Measurements from ENCODE around the gene TMEM186.

The TMEM186 gene

DNA sequence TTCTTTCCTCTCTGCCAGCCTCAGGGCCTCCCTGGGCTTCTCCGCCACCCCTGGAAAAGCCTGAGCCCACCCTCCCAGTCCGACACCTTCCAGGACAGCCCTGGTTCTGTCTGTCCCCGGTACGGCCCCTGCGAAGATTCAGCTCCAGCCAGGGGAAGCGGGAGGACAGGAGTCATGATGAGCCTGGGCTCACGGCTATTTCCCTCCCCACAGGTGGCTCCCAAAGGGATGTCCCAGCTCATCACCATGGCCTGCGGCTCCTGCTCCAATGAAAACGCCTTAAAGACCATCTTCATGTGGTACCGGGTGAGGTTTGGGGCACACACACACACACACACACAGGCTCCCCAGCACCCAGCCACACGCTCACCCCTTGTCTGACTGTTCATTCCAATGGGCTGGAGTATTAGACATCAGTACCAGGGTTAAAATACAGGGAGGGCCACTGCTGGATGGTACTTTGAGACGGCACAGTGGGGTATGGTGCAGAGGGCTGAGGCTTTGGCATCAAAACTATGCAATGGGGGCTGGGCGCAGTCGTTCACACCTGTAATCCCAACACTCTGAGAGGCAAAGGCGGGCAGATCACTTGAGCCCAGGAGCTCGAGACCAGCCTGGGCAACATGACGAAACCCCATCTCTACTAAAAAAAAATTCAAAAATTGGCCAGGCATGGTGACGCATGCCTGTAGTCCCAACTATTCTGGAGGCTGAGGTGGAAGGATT is 32.8 kb downstream of the TMEM186 start:
- no peak overlapping the region for H3K27ac ChIP-seq (ENCODE audit: low read depth, low read length)
- H3K4me3 ChIP-seq (ENCODE audit: low read depth in 1 of 2, low read length in 2 of 2): no peak overlapping the region
- no peaks in the 10 kb centered on the region for H3K27me3 ChIP-seq (ENCODE audit: control insufficient read depth in 1 of 2, insufficient read depth in 2 of 2, low read length in 2 of 2)
- no peaks in the 10 kb centered on the region for H3K4me1 ChIP-seq (ENCODE audit: insufficient read depth, low read length)
- H3K36me3 ChIP-seq (ENCODE audit: insufficient read depth, low read length): peaks cover 4% of the 10 kb centered on the region
- no peaks in the 10 kb centered on the region for H3K9me3 ChIP-seq (ENCODE audit: low read length)
- H3K9ac ChIP-seq (ENCODE audit: low read length): no peak overlapping the region

DNA sequence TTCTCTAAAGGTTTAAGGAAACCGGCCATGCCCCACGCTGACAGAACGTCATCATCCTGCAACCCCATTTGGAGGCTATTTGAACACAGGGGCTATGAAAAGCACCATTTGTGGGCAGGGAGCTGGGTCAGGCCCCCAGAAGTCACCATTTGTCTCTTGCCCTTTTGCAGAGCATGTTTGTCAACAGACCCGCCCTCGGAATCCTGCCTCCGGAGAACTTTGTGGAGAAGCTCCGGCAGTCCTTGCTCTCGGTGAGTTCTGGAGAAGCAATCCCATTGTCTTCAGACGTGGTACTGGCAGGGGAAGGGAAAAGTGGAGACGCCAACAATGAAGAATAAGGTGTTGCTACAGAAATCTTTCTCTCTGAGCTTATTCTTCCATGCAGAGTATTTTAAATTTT is 33.5 kb downstream of the TMEM186 start:
- H3K4me3 ChIP-seq (ENCODE audit: low read depth in 1 of 2, low read length in 2 of 2): no peak overlapping the region
- no peak overlapping the region for H3K9ac ChIP-seq (ENCODE audit: low read length)
- no peaks in the 10 kb centered on the region for H3K4me1 ChIP-seq (ENCODE audit: insufficient read depth, low read length)
- no peaks in the 10 kb centered on the region for H3K27me3 ChIP-seq (ENCODE audit: control insufficient read depth in 1 of 2, insufficient read depth in 2 of 2, low read length in 2 of 2)
- H3K36me3 ChIP-seq (ENCODE audit: insufficient read depth, low read length): peaks cover 2% of the 10 kb centered on the region
- H3K27ac ChIP-seq (ENCODE audit: low read depth, low read length): no peak overlapping the region
- no peaks in the 10 kb centered on the region for H3K9me3 ChIP-seq (ENCODE audit: low read length)

DNA sequence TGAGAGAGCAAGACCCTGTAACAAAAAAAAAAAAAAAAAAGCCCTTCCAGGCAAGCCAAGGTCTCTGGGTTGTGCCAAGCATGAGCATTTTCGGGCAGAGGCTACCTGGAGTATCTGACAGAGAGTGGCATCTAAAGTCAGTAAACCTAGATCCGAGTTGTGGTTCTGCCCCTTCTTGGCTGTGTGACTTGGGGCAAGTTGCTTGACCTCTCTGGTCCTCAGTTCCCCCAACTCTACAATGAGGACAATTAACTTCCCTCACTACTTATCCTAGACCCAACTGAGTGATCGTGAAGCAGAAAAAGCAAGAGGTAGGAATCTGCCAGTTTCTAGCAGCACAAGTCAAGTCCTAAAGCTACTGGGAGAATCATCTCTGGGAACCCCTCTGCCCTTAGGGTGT is 34.4 kb downstream of the TMEM186 start:
- Histone ChIP-seq H3K27me3 (ENCODE audit: control insufficient read depth in 1 of 2, insufficient read depth in 2 of 2, low read length in 2 of 2) (no peaks in the 10 kb centered on the region), H3K9me3 (ENCODE audit: low read length) (no peaks in the 10 kb centered on the region), H3K4me1 (ENCODE audit: insufficient read depth, low read length) (no peaks in the 10 kb centered on the region), H3K9ac (ENCODE audit: low read length) (no peak overlapping the region), H3K36me3 (ENCODE audit: insufficient read depth, low read length) (no peaks in the 10 kb centered on the region), H3K27ac (ENCODE audit: low read depth, low read length) (no peak overlapping the region), H3K4me3 (ENCODE audit: low read depth in 1 of 2, low read length in 2 of 2) (no peak overlapping the region)

DNA sequence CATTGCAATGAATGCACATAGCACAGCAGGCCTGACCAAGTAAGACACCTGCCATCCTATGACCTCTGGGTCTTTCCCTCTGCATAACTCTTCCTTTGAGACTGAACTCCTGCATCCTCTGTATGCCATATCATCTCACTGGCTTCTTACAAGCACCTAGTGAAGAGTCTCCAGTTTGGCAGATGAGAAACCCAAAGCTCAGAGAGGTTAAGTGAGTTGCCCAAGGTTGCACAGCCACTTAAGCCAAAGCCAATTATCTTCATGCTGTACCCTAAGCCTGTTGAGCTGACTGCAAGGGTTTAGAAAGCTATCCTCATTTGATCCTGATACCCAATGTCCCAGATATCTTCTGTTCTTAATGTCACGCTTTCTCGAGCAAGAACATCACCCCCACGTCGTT is 35.2 kb downstream of the TMEM186 start:
- H3K9ac ChIP-seq (ENCODE audit: low read length): no peak overlapping the region
- no peaks in the 10 kb centered on the region for H3K36me3 ChIP-seq (ENCODE audit: insufficient read depth, low read length)
- H3K9me3 ChIP-seq (ENCODE audit: low read length): no peaks in the 10 kb centered on the region
- no peaks in the 10 kb centered on the region for H3K27me3 ChIP-seq (ENCODE audit: control insufficient read depth in 1 of 2, insufficient read depth in 2 of 2, low read length in 2 of 2)
- no peaks in the 10 kb centered on the region for H3K4me1 ChIP-seq (ENCODE audit: insufficient read depth, low read length)
- H3K4me3 ChIP-seq (ENCODE audit: low read depth in 1 of 2, low read length in 2 of 2): no peak overlapping the region
- no peak overlapping the region for H3K27ac ChIP-seq (ENCODE audit: low read depth, low read length)

DNA sequence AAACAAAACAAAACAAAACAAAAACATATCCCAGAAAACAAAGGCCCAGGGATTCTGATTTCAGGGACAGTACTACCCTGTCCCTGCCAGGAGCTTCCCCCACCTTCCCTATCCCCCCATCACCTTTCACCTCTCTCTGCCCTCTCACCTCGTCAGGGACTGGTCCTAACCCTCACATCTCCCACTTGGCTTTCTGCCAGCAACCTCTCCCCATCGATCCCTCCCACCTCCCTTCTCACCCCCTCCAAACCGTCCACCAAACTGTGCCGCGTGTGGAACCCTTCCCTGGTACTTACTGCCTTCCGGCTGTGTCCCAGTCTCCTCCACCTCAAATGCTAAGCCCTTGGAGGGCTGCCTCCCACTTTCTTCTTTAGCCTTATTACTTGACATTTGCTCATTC is 36.4 kb downstream of the TMEM186 start:
- H3K4me3 ChIP-seq (ENCODE audit: low read depth in 1 of 2, low read length in 2 of 2): no peak overlapping the region
- no peaks in the 10 kb centered on the region for H3K36me3 ChIP-seq (ENCODE audit: insufficient read depth, low read length)
- no peaks in the 10 kb centered on the region for H3K4me1 ChIP-seq (ENCODE audit: insufficient read depth, low read length)
- H3K9ac ChIP-seq (ENCODE audit: low read length): no peak overlapping the region
- H3K9me3 ChIP-seq (ENCODE audit: low read length): no peaks in the 10 kb centered on the region
- no peaks in the 10 kb centered on the region for H3K27me3 ChIP-seq (ENCODE audit: control insufficient read depth in 1 of 2, insufficient read depth in 2 of 2, low read length in 2 of 2)
- no peak overlapping the region for H3K27ac ChIP-seq (ENCODE audit: low read depth, low read length)

DNA sequence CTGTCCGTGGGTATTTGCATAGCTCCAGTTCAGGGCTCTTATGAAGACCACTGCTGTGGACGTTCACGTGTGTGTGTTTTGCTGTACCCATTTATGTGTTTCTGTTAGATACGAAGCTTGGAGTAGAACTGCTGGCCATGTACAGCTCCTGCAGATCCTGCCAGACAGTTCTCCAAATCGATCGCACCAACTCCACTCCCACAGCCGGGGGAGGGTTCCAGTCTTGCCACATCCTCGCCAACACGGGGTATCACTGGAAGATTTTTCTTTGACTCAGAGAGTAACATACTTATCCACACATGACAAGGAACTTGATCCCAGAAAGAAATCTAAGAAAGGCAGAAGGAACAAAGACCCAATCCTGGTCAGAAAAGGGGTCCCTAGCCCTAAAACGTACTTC is 37.4 kb downstream of the TMEM186 start:
- Histone ChIP-seq H3K27me3 (ENCODE audit: control insufficient read depth in 1 of 2, insufficient read depth in 2 of 2, low read length in 2 of 2) (no peaks in the 10 kb centered on the region), H3K9ac (ENCODE audit: low read length) (no peak overlapping the region), H3K4me1 (ENCODE audit: insufficient read depth, low read length) (no peaks in the 10 kb centered on the region), H3K9me3 (ENCODE audit: low read length) (no peaks in the 10 kb centered on the region), H3K4me3 (ENCODE audit: low read depth in 1 of 2, low read length in 2 of 2) (no peak overlapping the region), H3K27ac (ENCODE audit: low read depth, low read length) (no peak overlapping the region), H3K36me3 (ENCODE audit: insufficient read depth, low read length) (no peaks in the 10 kb centered on the region)

- Histone ChIP-seq H3K4me1 (ENCODE audit: insufficient read depth, low read length) (no peaks in the 10 kb centered on the region), H3K4me3 (ENCODE audit: low read depth in 1 of 2, low read length in 2 of 2) (no peak overlapping the region), H3K27me3 (ENCODE audit: control insufficient read depth in 1 of 2, insufficient read depth in 2 of 2, low read length in 2 of 2) (no peaks in the 10 kb centered on the region), H3K36me3 (ENCODE audit: insufficient read depth, low read length) (no peaks in the 10 kb centered on the region), H3K9ac (ENCODE audit: low read length) (no peak overlapping the region), H3K9me3 (ENCODE audit: low read length) (no peaks in the 10 kb centered on the region), H3K27ac (ENCODE audit: low read depth, low read length) (no peak overlapping the region)
Measured at GRCh38 chr16:8758022-8758421, 39.4 kb downstream of the TMEM186 start.

GRCh38 chr16:8756755-8757154 is 40.7 kb downstream of the TMEM186 start:
- Histone ChIP-seq H3K36me3 (ENCODE audit: insufficient read depth, low read length) (no peaks in the 10 kb centered on the region), H3K4me1 (ENCODE audit: insufficient read depth, low read length) (no peaks in the 10 kb centered on the region)

GRCh38 chr16:8753416-8754054 is 43.9 kb downstream of the TMEM186 start:
- Histone ChIP-seq H3K27me3 (ENCODE audit: control insufficient read depth in 1 of 2, insufficient read depth in 2 of 2, low read length in 2 of 2) (no peaks in the 10 kb centered on the region), H3K9ac (ENCODE audit: low read length) (no peak overlapping the region), H3K36me3 (ENCODE audit: insufficient read depth, low read length) (no peaks in the 10 kb centered on the region), H3K4me3 (ENCODE audit: low read depth in 1 of 2, low read length in 2 of 2) (no peak overlapping the region), H3K27ac (ENCODE audit: low read depth, low read length) (no peak overlapping the region), H3K9me3 (ENCODE audit: low read length) (no peaks in the 10 kb centered on the region), H3K4me1 (ENCODE audit: insufficient read depth, low read length) (no peaks in the 10 kb centered on the region)

More at GRCh38 chr16:8756755-8757154, 40.7 kb downstream of the TMEM186 start:
- Histone ChIP-seq H3K4me3 (ENCODE audit: low read depth in 1 of 2, low read length in 2 of 2) (no peak overlapping the region), H3K9ac (ENCODE audit: low read length) (no peak overlapping the region), H3K27ac (ENCODE audit: low read depth, low read length) (no peak overlapping the region), H3K27me3 (ENCODE audit: control insufficient read depth in 1 of 2, insufficient read depth in 2 of 2, low read length in 2 of 2) (no peaks in the 10 kb centered on the region), H3K9me3 (ENCODE audit: low read length) (no peaks in the 10 kb centered on the region)

DNA sequence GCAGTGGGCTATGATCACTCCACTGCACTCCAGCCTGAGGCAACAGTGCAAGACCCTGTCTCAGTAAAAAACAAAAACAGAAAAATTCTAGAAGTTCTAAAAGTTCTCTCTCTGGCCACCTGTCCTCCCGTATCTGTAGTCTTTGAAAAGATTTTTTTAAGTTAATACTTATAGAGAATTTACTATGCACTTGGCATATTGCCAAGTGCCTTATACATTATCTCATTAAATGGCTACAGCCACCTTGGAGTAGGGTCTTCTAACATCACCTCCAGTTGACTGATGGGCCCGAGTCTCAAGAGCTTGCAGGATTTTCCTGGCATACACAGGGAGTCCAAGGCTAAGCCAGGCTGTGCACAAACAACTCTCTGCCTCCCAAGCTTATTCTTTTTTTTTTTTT is 44.7 kb downstream of the TMEM186 start:
- H3K36me3 ChIP-seq (ENCODE audit: insufficient read depth, low read length): no peaks in the 10 kb centered on the region
- H3K9ac ChIP-seq (ENCODE audit: low read length): no peak overlapping the region
- no peak overlapping the region for H3K4me3 ChIP-seq (ENCODE audit: low read depth in 1 of 2, low read length in 2 of 2)
- no peaks in the 10 kb centered on the region for H3K9me3 ChIP-seq (ENCODE audit: low read length)
- H3K27ac ChIP-seq (ENCODE audit: low read depth, low read length): no peak overlapping the region
- H3K4me1 ChIP-seq (ENCODE audit: insufficient read depth, low read length): no peaks in the 10 kb centered on the region
- no peaks in the 10 kb centered on the region for H3K27me3 ChIP-seq (ENCODE audit: control insufficient read depth in 1 of 2, insufficient read depth in 2 of 2, low read length in 2 of 2)

- Histone ChIP-seq H3K36me3 (ENCODE audit: insufficient read depth, low read length) (no peaks in the 10 kb centered on the region), H3K4me1 (ENCODE audit: insufficient read depth, low read length) (no peaks in the 10 kb centered on the region), H3K9ac (ENCODE audit: low read length) (no peak overlapping the region), H3K27me3 (ENCODE audit: control insufficient read depth in 1 of 2, insufficient read depth in 2 of 2, low read length in 2 of 2) (no peaks in the 10 kb centered on the region), H3K27ac (ENCODE audit: low read depth, low read length) (no peak overlapping the region), H3K9me3 (ENCODE audit: low read length) (no peaks in the 10 kb centered on the region), H3K4me3 (ENCODE audit: low read depth in 1 of 2, low read length in 2 of 2) (no peak overlapping the region)
Measured at GRCh38 chr16:8751481-8752311, 45.7 kb downstream of the TMEM186 start.
